AG20443 (cell line): Measurements from ENCODE around the gene SPANXN2.
A peak's percentile ranks its signal among the peaks of the same experiment; 100 is the strongest.
"Not testable (repeated sequence)": the region's sequence is repeated elsewhere in the genome, so short reads cannot be mapped to it uniquely, and the experiment has no call there.

Experiments
- DNase-seq: peaks from one replicate; pipeline ENCODE4 v3.0.0; 2012; ENCODE audit warnings: low spot score, mixed read lengths

Gene SPANXN2

GRCh38 chrX:143720652-143721051 is at the start of gene SPANXN2:
TSS of gene SPANXN2 (minus strand) at chrX:143720752. CDS start at chrX:143720668, 84 bp downstream.
- DNase-seq: not testable (repeated sequence)

- no peak for DNase-seq
Measured at GRCh38 chrX:143768976-143769375, 48.4 kb upstream of the SPANXN2 start.

- not testable (repeated sequence) for DNase-seq
Measured at GRCh38 chrX:143767789-143768188, 47.2 kb upstream of the SPANXN2 start.

GRCh38 chrX:143757887-143758286 is 37.3 kb upstream of the SPANXN2 start:
- no peak for DNase-seq

- no peak for DNase-seq
Measured at GRCh38 chrX:143757375-143757774, 36.8 kb upstream of the SPANXN2 start.

- DNase-seq: no peak
Measured at GRCh38 chrX:143754183-143754582, 33.6 kb upstream of the SPANXN2 start.

- no peak for DNase-seq
Measured at GRCh38 chrX:143733866-143734265, 13.3 kb upstream of the SPANXN2 start.

GRCh38 chrX:143726296-143726695 is 5.7 kb upstream of the SPANXN2 start:
- DNase-seq: no peak

- DNase-seq: no peak
Measured at GRCh38 chrX:143701460-143701859, 19.1 kb downstream of the SPANXN2 start.

- no peak for DNase-seq
Measured at GRCh38 chrX:143694885-143695284, 25.7 kb downstream of the SPANXN2 start.

- no peak for DNase-seq
Measured at GRCh38 chrX:143683486-143683885, 37.1 kb downstream of the SPANXN2 start.

GRCh38 chrX:143674926-143675325 is 45.6 kb downstream of the SPANXN2 start:
- no peak for DNase-seq

- DNase-seq: peak; percentile 4
Measured at GRCh38 chrX:143669395-143669794, 51.2 kb downstream of the SPANXN2 start.

GRCh38 chrX:143664302-143664701 is 56.2 kb downstream of the SPANXN2 start:
- DNase-seq: peak; percentile 6

GRCh38 chrX:143663755-143664154 is 56.8 kb downstream of the SPANXN2 start:
- no peak for DNase-seq
